Peyer's patch (tissue), 4 donors: ENCODE data around the gene PCSK2. TPM values are rescaled to one million over a fixed set of nuclear protein-coding genes. Genes with fewer than 3 reads are reported as not detected.

Experiments used
- DNase-seq, 3 donors: peaks; one replicate each; pipeline ENCODE4 v3.0.0-alpha.2; 2017 to 2019
- H3K27ac ChIP-seq, 4 donors: fragments of 200-600 bp; sonication (generic); one replicate each; pipeline ENCODE4 v1.5.1; 2016 to 2019
- H3K27me3 ChIP-seq, 2 donors: fragments of 200-600 bp; sonication (generic); one replicate each; pipeline ENCODE4 v1.5.1; 2019
- H3K36me3 ChIP-seq, 3 donors: fragments of 200-600 bp; sonication (generic); one replicate each; pipeline ENCODE4 v1.5.1; 2016 to 2019
- H3K4me1 ChIP-seq, 4 donors: fragments of 200-600 bp; sonication (generic); one replicate each; pipeline ENCODE4 v1.5.1; 2016 to 2019
- H3K4me3 ChIP-seq, 4 donors: fragments of 200-600 bp; sonication (generic); 1 replicate in 3 of 4; 2 replicates in 1 of 4; pipeline ENCODE4 v1.5.1; 2016 to 2019; ENCODE audit warnings: mild to moderate bottlenecking in 1 of 4
- H3K9me3 ChIP-seq, 4 donors: fragments of 200-600 bp; sonication (generic); one replicate each; pipeline ENCODE4 v1.5.1; 2016 to 2019; ENCODE audit warnings: mild to moderate bottlenecking in 1 of 4
- POLR2A ChIP-seq, 2 donors: fragments of 450-650 bp; IDR thresholded peaks; one replicate each; pipeline ENCODE4 v1.5.1; 2017; ENCODE audit warnings: antibody characterized with exemption in 2 of 2, mild to moderate bottlenecking in 2 of 2, moderate library complexity in 2 of 2
- total RNA-seq, 4 donors: library from RNA; depleted of rRNA; stranded (reverse); fragments of >200 nt; gene quantifications; one replicate each; pipeline ENCODE4 v1.1.0, GENCODE V29; 2016
- TF ChIP-seq, protein P1 (sequence below), 6 experiments: fragments of 450-650 bp in 4 of 6; fragments of 200-600 bp in 2 of 6; sonication (generic) in 1 of 6; IDR thresholded peaks; one replicate each; pipeline ENCODE4 v1.5.1; 2017 to 2019; ENCODE audit warnings: antibody characterized with exemption in 6 of 6, mild to moderate bottlenecking in 3 of 6, moderate library complexity in 1 of 6

Gene PCSK2
- total RNA-seq, 4 donors from 2014 or later = 0.18 to 0.80 (median 0.57) TPM; not detected in 1

DNA sequence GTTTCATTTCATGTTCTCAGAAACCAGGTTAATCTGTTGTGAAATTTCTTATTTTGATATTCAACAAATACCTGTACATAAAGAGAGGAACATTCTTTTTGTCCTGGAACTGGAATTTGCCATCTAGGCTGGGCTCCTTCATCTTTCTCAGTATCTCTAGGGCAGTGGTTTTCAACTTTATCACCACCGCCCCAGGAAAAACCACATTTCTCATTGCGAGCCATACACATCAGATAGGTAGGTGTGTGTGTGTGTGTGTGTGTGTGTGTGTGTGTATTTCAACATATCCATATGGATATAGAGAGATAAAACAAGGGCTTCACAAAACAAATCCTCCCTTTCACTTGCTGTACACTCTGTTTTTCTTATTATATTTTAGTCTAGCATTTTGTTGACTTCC, 280.2 kb downstream of the PCSK2 start:
- DNase-seq = no peak
- no peak overlapping the region for H3K4me3 ChIP-seq
- TF ChIP-seq, protein P1, sequence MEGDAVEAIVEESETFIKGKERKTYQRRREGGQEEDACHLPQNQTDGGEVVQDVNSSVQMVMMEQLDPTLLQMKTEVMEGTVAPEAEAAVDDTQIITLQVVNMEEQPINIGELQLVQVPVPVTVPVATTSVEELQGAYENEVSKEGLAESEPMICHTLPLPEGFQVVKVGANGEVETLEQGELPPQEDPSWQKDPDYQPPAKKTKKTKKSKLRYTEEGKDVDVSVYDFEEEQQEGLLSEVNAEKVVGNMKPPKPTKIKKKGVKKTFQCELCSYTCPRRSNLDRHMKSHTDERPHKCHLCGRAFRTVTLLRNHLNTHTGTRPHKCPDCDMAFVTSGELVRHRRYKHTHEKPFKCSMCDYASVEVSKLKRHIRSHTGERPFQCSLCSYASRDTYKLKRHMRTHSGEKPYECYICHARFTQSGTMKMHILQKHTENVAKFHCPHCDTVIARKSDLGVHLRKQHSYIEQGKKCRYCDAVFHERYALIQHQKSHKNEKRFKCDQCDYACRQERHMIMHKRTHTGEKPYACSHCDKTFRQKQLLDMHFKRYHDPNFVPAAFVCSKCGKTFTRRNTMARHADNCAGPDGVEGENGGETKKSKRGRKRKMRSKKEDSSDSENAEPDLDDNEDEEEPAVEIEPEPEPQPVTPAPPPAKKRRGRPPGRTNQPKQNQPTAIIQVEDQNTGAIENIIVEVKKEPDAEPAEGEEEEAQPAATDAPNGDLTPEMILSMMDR (IDR thresholded peaks at IDR 0.05) = no peak
- no peak for TF ChIP-seq POLR2A (IDR thresholded peaks at IDR 0.05)
- H3K9me3 ChIP-seq = no peaks in the 10 kb centered on the region
- no peaks in the 10 kb centered on the region for H3K36me3 ChIP-seq
- H3K27me3 ChIP-seq = no peaks in the 10 kb centered on the region
- peaks cover 0 to 12% (median 2%) of the 10 kb centered on the region in 4 donors for H3K4me1 ChIP-seq
- H3K27ac ChIP-seq = no peak overlapping the region

DNA sequence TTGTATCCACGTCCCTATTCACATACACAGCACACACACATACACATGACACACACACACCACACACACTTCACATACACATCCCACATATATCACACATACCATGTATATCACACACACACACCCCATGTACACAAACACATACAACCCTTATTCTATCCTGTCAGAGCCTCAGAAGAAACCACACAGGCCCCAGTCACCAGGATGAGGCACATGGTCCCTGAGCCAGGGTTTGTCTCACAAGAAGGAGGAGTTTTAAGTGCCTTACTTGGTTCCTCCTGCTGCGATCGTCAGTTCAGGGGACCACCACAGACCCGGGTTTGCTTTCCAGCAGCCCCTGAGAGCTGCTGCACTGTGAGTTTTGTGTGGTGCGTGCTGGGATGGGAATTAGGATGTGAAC, 280.7 kb downstream of the PCSK2 start:
- TF ChIP-seq, protein P1 (IDR thresholded peaks at IDR 0.05) = no peak
- no peak for TF ChIP-seq POLR2A (IDR thresholded peaks at IDR 0.05)
- no peak for DNase-seq
- Histone ChIP-seq H3K4me3 (no peak overlapping the region), H3K4me1 (peaks cover 0 to 12% (median 2%) of the 10 kb centered on the region in 4 donors), H3K27ac (no peak overlapping the region), H3K36me3 (no peaks in the 10 kb centered on the region), H3K27me3 (no peaks in the 10 kb centered on the region), H3K9me3 (no peaks in the 10 kb centered on the region)

DNA sequence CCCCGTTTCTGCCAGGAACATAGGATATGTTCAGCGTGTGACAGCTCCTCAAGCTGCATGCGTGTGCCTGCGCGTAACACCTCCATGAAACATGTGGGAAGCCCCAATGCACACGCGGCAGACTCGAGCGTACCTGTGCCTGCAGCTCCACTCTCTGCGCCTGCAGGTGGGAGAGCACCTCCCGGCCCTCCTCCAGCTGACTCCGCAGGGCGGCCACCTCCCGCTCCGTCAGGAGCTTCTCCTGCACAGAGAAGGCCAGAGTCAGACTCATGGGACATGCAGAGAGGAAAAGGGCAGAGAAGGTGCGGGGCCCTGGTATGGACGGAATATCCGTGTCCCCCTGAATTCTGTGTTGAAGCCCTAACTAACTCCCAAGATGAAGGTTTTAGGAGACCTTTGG, 281.9 kb downstream of the PCSK2 start:
- Histone ChIP-seq H3K36me3 (no peaks in the 10 kb centered on the region), H3K4me1 (peaks cover 0 to 12% (median 2%) of the 10 kb centered on the region in 4 donors), H3K4me3 (no peak overlapping the region), H3K9me3 (no peaks in the 10 kb centered on the region), H3K27ac (no peak overlapping the region), H3K27me3 (no peaks in the 10 kb centered on the region)
- TF ChIP-seq POLR2A (IDR thresholded peaks at IDR 0.05) = no peak
- TF ChIP-seq, protein P1 (IDR thresholded peaks at IDR 0.05) = no peak
- no peak for DNase-seq

DNA sequence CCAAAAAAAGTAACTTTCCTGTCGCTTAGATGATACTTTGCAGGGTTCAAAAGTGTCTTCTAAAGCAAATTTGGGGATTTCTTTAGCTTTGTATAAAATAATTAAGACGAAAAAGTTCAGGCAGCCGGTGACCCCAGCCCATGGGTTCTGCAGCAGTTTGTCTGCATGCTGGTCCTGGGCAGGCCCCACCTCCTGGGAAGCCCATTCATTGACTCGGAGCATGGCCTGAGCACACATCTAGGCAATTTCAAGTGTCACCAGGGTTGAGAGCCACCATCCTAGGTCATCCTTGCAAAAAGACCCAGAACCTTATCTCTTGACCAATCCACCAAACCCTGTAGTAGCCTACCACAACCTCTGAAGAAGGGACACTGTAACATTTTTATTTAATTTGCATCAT, 283.7 kb downstream of the PCSK2 start:
- DNase-seq = no peak
- TF ChIP-seq, protein P1 (IDR thresholded peaks at IDR 0.05) = no peak
- TF ChIP-seq POLR2A (IDR thresholded peaks at IDR 0.05) = no peak
- Histone ChIP-seq H3K4me3 (no peak overlapping the region), H3K36me3 (no peaks in the 10 kb centered on the region), H3K27ac (no peak overlapping the region), H3K9me3 (no peaks in the 10 kb centered on the region), H3K27me3 (no peaks in the 10 kb centered on the region), H3K4me1 (peaks cover 0 to 4% (median 1%) of the 10 kb centered on the region in 4 donors)

DNA sequence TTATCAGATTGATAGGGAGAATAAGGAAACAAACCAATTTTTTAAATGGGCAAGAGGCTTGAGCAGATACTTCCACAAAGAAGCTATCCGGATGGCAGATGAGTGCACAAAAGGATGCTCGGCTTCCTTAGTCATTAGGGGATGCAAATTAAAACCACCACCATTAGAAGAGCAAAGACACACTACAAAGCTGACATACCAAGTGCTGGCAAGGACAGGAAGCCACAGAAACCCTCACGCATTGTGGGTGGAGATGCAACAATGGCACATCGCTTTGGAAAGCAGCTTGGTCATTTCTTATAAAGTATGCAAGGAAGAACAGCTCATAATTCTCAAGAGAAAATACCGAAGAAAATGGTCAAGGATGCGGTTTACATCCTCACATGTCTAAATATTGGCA, 284.6 kb downstream of the PCSK2 start:
- Histone ChIP-seq H3K27me3 (no peaks in the 10 kb centered on the region), H3K9me3 (no peaks in the 10 kb centered on the region), H3K4me3 (no peak overlapping the region), H3K36me3 (no peaks in the 10 kb centered on the region), H3K4me1 (no peaks in the 10 kb centered on the region), H3K27ac (no peak overlapping the region)
- TF ChIP-seq, protein P1 (IDR thresholded peaks at IDR 0.05) = no peak
- no peak for TF ChIP-seq POLR2A (IDR thresholded peaks at IDR 0.05)
- no peak for DNase-seq

DNA sequence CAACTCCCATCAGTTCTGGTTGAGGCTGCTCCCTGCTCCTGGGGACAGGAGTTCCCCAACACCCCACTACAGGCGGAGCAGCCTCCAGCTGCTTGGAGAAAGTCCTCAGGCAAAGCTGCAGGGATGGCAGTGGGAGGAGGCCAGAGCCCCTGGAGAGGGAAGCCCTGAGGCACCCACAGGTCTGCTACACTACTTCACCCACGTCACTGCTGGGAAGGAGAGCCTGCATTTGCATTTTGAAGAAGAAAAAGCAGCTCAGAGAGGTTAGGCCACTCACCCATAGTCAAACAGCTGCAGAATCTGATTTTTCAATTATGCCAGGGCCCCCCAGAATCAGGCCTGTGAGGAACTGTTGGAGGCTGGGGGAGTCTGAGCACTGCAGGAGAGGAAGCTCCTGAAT, 287.1 kb downstream of the PCSK2 start:
- H3K4me3 ChIP-seq = no peak overlapping the region
- H3K27ac ChIP-seq = no peak overlapping the region
- TF ChIP-seq, protein P1 (IDR thresholded peaks at IDR 0.05) = no peak
- TF ChIP-seq POLR2A (IDR thresholded peaks at IDR 0.05) = no peak
- DNase-seq = no peak
- H3K9me3 ChIP-seq = no peaks in the 10 kb centered on the region
- no peaks in the 10 kb centered on the region for H3K4me1 ChIP-seq
- no peaks in the 10 kb centered on the region for H3K27me3 ChIP-seq
- H3K36me3 ChIP-seq = no peaks in the 10 kb centered on the region
